ENCODE results near the gene GPN1.
"Not testable (repeated sequence)": the region's sequence is repeated elsewhere in the genome, so short reads cannot be mapped to it uniquely, and the experiment has no call there.

The GPN1 gene

DNA sequence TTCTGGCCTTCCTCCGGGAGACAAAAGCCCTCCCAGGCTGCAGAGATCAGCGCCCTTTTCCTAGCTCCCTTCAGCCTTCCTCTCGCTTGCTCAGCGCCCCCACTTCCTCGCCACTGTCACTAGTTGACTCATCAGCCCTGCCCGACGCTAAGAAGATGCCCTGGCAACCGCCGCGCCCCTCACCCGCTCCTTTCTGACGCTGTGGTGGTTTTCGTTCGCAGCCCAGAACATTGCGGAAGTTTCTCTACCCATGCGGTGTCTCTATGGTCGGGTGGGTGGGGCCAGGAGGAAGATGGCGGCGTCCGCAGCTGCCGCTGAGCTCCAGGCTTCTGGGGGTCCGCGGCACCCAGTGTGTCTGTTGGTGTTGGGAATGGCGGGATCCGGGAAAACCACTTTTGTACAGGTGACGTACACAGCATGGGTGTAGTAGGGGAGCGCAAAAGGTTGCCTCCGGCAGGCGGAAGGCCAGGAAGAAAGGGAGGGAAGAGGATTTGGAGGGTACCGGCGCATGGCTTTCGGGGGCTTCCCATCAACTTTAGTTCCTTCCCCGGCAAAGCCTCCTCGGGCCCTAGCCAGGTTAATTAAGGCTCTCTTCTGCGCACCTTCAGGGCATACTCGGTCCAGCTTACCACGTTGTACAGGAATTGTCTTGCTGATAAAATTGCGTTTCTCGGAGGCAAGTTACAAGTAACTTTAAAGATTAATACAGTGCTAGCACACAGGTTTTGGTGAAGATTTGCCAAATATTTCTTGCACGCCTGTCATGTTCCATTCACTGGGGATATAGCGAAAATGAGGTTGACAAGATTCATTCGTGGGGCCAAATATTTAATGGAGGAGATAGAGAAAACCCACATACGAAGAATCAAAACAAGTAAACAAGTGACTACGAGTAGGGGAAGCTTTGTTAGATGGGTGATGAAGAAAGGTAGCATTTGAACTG, at the start of gene GPN1, which contains the start of gene CCDC121:
GPN1 (plus strand) TSS at position 284 of the 943 bp plus-strand sequence; CDS start at position 293, 9 bp downstream.
CCDC121 (minus strand) TSS at position 246 of the 943 bp plus-strand sequence. CDS start 1,213 bp downstream, outside the sequence.
- in situ Hi-C loops (cut with MboI; ENCODE audit: low sequenced_read_pairs): no loop called here

DNA sequence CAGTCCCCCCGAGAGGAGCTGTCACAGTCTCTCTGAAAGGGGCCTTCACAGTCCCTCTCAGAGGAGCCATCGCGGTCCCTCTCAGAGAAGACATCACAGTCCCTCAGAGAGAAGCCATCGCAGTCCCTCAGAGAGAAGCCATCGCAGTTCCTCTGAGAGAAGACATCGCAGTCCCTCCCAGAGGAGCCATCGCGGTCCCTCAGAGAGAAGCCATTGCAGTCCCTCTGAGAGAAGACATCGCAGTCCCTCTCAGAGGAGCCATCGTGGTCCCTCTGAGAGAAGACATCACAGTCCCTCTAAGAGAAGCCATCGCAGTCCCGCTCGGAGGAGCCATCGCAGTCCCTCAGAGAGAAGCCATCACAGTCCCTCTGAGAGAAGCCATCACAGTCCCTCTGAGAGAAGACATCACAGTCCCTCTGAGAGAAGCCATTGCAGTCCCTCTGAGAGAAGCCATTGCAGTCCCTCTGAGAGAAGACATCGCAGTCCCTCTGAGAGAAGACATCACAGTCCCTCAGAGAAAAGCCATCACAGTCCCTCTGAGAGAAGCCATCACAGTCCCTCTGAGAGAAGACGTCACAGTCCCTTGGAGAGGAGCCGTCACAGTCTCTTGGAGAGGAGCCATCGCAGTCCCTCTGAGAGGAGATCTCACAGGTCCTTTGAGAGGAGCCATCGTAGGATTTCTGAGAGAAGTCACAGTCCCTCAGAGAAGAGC, 47.3 kb upstream of the GPN1 start:
- Histone ChIP-seq H3K9me3 (no peaks in the 10 kb centered on the region; the same call in 1 of the 2 replicates), H3K4me3 (no peak overlapping the region)
- in situ Hi-C loops (cut with MboI; ENCODE audit: low sequenced_read_pairs): no loop called here

More for the DNA sequence above, at the start of gene GPN1, which contains the start of gene CCDC121:
- Histone ChIP-seq H3K36me3 (replicated peaks) (peaks cover 21% of the 10 kb centered on the region), H3K4me1 (peaks cover 4% of the 10 kb centered on the region), H3K9me3 (no peaks in the 10 kb centered on the region), H3K4me3 (peak within 1 kb of the TSS; percentile 85), H3K27me3 (ENCODE audit: low read depth) (no peaks in the 10 kb centered on the region)
- DNase-seq (ENCODE audit: low spot score in 2 of 2): peak; percentile 80 to 91

DNA sequence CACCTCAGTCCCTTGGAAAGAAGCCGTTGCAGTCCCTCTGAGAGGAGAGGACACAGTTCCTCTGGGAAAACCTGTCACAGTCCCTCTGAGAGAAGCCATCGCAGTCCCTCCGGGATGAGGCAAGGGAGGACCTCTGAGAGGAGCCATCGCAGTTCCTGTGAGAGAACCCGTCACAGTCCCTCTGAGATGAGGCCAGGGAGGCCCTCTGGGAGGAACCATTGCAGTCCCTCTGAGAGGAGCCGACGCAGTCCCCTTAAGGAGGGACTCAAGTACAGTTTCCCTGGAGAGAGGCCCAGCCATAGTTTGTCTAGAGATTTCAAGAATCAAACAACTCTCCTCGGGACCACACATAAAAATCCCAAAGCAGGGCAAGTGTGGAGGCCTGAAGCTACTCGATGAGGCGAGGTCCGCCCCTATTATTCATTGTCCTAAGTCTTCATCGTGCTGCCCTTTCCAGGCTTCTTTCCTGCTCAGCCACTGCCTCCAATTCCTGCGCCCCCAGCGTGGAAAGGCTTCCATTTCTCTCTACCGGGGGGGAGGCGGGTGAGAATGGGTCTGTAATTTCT, 46.6 kb upstream of the GPN1 start:
- Histone ChIP-seq H3K36me3 (replicated peaks) (0 out of 2 replicates have a peak, but pooled peaks cover 3% of the 10 kb centered on the region), H3K9me3 (no peaks in the 10 kb centered on the region; the same call in 1 of the 2 replicates), H3K4me1 (peaks cover 16% of the 10 kb centered on the region), H3K4me3 (peak overlapping the region; percentile 65), H3K27me3 (ENCODE audit: low read depth) (no peaks in the 10 kb centered on the region)
- in situ Hi-C loops (cut with MboI; ENCODE audit: low sequenced_read_pairs): no loop called here
- DNase-seq (ENCODE audit: low spot score in 2 of 2): no peak

More for the DNA sequence above, 47.3 kb upstream of the GPN1 start:
- H3K36me3 ChIP-seq (replicated peaks): 0 out of 2 replicates have a peak, but pooled peaks cover 3% of the 10 kb centered on the region
- H3K4me1 ChIP-seq: peaks cover 16% of the 10 kb centered on the region
- no peak for DNase-seq (ENCODE audit: low spot score in 2 of 2)
- H3K27me3 ChIP-seq (ENCODE audit: low read depth): no peaks in the 10 kb centered on the region

DNA sequence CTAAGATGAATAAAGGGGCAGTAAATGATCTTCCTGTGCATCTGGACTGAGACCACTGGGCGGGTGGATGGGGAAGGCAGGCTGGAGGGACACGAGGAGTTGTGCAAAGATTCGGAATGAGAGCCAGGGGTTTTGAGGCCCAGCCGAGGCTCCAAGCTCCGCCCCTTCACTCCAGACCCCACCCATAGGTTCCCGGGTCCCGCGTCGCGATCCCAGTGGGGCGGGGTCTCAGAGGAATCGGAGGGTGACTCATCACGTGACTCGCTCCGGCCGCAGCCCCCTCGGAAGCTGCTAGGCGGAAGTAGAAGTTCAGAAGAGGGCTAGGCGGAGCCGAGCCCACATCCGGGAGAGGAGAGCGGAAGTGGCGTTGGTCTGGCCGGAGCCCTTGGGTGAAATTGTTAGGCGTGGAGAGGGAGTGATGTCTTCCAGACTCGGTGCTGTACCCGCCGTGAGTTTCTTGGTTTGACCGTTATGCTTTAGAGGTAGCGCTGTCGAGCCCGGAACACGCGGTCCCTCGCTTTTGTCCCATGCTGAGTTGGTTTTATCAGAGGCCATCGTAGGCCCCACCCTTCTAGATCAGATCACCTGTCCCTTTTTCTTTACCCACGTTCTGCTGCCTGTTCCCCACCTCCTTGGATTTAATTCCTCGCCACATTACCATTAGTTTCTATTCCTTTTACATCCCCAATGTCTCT, 46.0 kb upstream of the GPN1 start, which contains the start of gene ZNF512:
ZNF512 (plus strand) TSS at position 348 of the 695 bp plus-strand sequence; CDS start at position 419, 71 bp downstream.
- Histone ChIP-seq H3K9me3 (no peaks in the 10 kb centered on the region; the same call in 1 of the 2 replicates), H3K4me3 (peak within 1 kb of the TSS; percentile 65), H3K36me3 (replicated peaks) (0 out of 2 replicates have a peak, but pooled peaks cover 3% of the 10 kb centered on the region), H3K4me1 (peaks cover 16% of the 10 kb centered on the region), H3K27me3 (ENCODE audit: low read depth) (no peaks in the 10 kb centered on the region)
- in situ Hi-C loops (cut with MboI; ENCODE audit: low sequenced_read_pairs): no loop called here
- DNase-seq (ENCODE audit: low spot score in 2 of 2): peak; percentile 95 to 98

DNA sequence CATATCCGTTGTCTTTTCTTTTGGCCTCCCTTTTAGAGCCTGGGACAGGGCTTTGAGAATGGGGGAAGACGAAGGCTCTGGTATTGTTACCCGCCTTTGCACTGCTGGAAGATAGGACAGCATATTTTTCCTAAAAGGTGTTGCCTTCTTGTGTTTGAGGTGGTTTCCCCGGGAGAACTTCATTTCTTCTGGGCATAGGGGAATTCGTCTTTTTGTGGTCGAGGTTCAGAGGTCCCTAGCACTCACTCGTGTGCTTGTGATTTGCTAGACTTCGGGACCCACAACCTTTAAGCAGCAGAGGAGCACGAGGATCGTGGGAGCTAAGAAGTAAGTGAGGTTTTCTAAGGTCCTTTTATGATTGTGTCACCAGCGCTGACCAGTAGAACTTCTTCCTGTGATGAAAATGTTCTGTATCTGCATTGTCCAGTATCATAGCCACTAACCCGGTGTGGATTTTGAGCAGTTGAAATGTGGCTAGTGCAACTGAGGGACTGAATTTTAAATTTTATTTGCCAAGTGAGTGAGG, 45.4 kb upstream of the GPN1 start:
- Histone ChIP-seq H3K36me3 (replicated peaks) (0 out of 2 replicates have a peak, but pooled peaks cover 3% of the 10 kb centered on the region), H3K27me3 (ENCODE audit: low read depth) (no peaks in the 10 kb centered on the region), H3K4me1 (peaks cover 16% of the 10 kb centered on the region), H3K4me3 (peak overlapping the region; percentile 65), H3K9me3 (no peaks in the 10 kb centered on the region; the same call in 1 of the 2 replicates)
- in situ Hi-C loops (cut with MboI; ENCODE audit: low sequenced_read_pairs): no loop called here
- no peak for DNase-seq (ENCODE audit: low spot score in 2 of 2)

DNA sequence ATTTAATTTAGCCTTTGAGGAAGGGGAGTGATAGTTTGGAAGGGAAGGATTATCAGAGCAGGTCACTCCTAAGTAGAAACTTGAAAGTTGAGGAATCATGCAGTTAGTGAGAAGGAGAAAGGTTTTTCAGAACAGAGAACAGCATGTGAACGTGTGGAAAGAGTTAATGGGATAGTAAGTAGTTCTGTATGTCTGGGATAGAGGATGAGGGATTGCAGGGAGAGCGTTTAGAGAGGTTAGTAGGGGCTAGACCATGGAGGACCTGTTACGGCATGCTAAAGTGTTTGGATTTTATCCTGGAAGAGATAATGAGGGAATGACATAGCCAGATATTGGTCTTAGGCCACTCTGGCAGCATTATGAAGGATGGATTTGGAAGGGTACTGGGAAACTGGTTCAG, 44.3 kb upstream of the GPN1 start:
- Histone ChIP-seq H3K9me3 (peaks cover 2% of the 10 kb centered on the region), H3K36me3 (replicated peaks) (0 out of 2 replicates have a peak, but pooled peaks cover 3% of the 10 kb centered on the region), H3K4me3 (peak overlapping the region; percentile 65)

DNA sequence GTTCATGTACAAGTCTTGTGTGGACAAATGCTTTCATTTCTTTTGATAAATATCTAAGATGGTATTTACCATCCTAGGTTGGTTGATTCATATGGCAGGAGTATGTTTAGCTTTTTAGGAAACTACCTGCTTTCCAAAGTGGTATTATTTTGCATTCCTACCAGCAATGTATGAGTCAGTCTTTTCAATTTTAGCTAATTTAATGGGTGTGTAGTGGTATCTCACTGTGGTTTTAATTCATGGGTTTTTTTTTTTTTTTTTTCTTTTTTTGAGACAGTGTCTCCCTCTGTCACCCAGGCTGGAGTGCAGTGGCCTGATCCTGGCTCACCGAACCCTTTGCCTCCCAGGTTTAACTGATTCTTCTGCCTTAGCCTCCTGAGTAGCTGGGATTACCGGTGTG, 41.8 kb upstream of the GPN1 start:
- in situ Hi-C loops (cut with MboI; ENCODE audit: low sequenced_read_pairs): no loop called here
- peaks cover 13% of the 10 kb centered on the region for H3K9me3 ChIP-seq
- DNase-seq (ENCODE audit: low spot score in 2 of 2): no peak
- peaks cover 16% of the 10 kb centered on the region for H3K4me1 ChIP-seq
- no peaks in the 10 kb centered on the region for H3K27me3 ChIP-seq (ENCODE audit: low read depth)
- no peak overlapping the region for H3K4me3 ChIP-seq
- 0 out of 2 replicates have a peak, but pooled peaks cover 3% of the 10 kb centered on the region for H3K36me3 ChIP-seq (replicated peaks)

More for the DNA sequence above, 44.3 kb upstream of the GPN1 start:
- Histone ChIP-seq H3K4me1 (peaks cover 16% of the 10 kb centered on the region), H3K27me3 (ENCODE audit: low read depth) (no peaks in the 10 kb centered on the region)
- DNase-seq (ENCODE audit: low spot score in 2 of 2): no peak
- in situ Hi-C loops (cut with MboI; ENCODE audit: low sequenced_read_pairs): no loop called here

DNA sequence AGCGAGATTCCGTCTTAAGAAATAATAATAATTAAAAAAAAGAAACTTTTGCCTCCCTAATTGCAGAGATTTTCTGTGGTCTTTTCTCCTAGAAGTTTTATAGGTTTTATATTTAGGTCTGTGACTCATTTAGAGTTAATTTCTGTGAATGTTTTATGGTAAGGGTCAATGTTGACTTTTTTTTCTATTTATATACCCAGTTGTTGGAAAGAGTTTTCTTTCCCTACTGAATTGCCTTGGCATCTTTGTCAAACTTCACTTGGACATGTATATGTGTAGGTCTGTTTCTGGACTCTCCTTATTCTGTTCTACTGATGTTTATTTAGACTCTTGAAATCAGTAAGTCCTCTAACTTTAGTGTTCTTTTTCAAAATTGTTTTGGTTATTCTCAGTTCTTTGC, 40.5 kb upstream of the GPN1 start:
- Histone ChIP-seq H3K4me3 (no peak overlapping the region), H3K9me3 (peaks cover 17% of the 10 kb centered on the region), H3K36me3 (replicated peaks) (0 out of 2 replicates have a peak, but pooled peaks cover 3% of the 10 kb centered on the region), H3K27me3 (ENCODE audit: low read depth) (no peaks in the 10 kb centered on the region), H3K4me1 (peaks cover 12% of the 10 kb centered on the region; the same call in 1 of the 2 replicates)
- no peak for DNase-seq (ENCODE audit: low spot score in 2 of 2)
- in situ Hi-C loops (cut with MboI; ENCODE audit: low sequenced_read_pairs): no loop called here

DNA sequence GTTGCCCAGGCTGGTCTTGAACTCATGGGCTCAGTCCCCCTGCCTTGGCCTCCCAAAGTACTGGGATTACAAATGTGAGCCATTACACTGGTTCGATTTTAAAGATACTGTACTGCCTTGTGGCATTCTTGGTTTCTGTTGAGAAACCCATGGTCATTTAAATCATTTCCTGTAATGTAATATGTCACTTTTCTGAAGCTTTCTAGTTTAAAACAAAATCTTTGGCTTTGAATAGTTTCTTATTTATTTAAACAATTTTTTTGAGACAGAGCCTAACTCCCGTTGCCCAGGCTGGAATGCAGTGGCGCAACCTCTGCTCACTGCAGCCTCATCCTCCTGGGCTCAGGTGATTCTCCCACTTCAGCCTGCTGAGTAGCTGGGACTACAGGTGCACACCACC, 37.1 kb upstream of the GPN1 start:
- in situ Hi-C loops (cut with MboI; ENCODE audit: low sequenced_read_pairs): no loop called here
- peaks cover 28% of the 10 kb centered on the region for H3K9me3 ChIP-seq
- H3K4me1 ChIP-seq: no peaks in the 10 kb centered on the region
- DNase-seq (ENCODE audit: low spot score in 2 of 2): no peak
- no peaks in the 10 kb centered on the region for H3K27me3 ChIP-seq (ENCODE audit: low read depth)
- H3K4me3 ChIP-seq: no peak overlapping the region
- H3K36me3 ChIP-seq (replicated peaks): no peaks in the 10 kb centered on the region; the same call in 1 of the 2 replicates

DNA sequence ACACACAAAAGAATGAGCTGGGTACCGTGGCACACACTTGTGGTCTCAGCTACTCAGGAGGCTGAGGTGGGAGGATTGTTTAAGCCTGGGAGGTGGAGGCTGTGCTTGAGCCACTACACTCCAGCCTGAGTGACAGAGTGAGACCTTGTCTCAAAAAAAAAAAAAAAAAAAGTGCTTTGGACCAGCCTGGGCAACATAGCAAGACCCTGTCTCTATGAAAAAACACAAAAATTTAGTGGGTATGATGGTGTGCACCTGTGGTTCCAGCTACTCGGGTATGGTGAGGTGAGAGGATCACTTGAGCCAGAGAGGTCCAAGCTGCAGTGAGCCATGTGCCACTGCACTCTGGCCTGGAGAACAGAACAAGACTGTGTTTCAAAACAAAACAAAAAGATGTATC, 35.6 kb upstream of the GPN1 start:
- H3K4me3 ChIP-seq: no peak overlapping the region
- H3K36me3 ChIP-seq (replicated peaks): peaks cover 7% of the 10 kb centered on the region; the same call in 1 of the 2 replicates
- H3K9me3 ChIP-seq: peaks cover 28% of the 10 kb centered on the region
- no peak for DNase-seq (ENCODE audit: low spot score in 2 of 2)
- in situ Hi-C loops (cut with MboI; ENCODE audit: low sequenced_read_pairs): no loop called here
- H3K4me1 ChIP-seq: no peaks in the 10 kb centered on the region
- H3K27me3 ChIP-seq (ENCODE audit: low read depth): no peaks in the 10 kb centered on the region

DNA sequence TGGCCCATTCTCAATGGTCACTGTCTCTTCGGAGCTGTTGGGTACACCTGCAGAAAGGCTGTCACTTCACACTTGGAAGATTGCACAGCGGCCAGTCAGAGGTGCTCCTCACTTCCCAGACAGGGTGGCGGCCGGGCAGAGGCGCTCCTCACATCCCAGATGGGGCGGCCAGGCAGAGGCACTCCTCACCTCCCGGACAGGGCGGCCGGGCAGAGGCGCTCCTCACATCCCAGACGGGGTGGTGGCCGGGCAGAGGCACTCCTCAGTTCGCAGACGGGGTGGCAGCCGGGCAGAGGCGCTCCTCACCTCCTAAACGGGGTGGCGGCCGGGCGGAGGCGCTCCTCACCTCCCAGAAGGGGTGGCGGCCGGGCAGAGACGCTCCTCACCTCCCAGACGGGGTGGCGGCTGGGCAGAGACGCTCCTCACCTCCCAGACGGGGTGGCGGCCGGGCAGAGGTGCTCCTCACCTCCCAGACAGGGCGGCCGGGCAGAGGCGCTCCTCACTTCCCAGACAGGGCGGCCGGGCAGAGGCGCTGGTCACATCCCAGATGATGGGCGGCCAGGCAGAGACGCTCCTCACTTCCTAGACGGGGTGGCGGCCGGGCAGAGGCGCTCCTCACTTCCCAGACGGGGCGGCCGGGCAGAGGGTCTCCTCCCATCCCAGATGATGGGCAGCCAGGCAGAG, 34.7 kb upstream of the GPN1 start:
- H3K4me1 ChIP-seq; DNase-seq (ENCODE audit: low spot score in 2 of 2); H3K27me3 ChIP-seq (ENCODE audit: low read depth); H3K4me3 ChIP-seq; in situ Hi-C loops (cut with MboI; ENCODE audit: low sequenced_read_pairs): not testable (repeated sequence)
- peaks cover 12% of the 10 kb centered on the region; the same call in 1 of the 2 replicates for H3K36me3 ChIP-seq (replicated peaks)
- H3K9me3 ChIP-seq: peaks cover 26% of the 10 kb centered on the region

DNA sequence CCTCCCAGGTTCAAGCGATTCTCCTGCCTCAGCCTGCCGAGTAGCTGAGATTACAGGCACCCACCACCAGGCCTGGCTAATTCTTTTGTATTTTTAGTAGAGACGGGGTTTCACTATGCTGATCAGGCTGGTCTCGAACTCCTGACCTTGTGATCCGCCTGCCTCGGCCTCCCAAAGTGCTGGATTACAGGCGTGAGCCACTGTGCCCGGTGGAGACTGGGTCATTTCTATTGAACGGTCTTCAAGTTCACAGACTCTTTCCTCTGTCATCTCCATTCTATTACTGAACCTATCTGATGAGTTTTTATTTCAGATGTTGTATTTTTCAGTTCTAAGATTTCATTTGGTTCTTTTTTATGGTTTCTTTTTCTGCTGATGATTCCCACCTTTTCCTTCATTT, 33.4 kb upstream of the GPN1 start:
- DNase-seq (ENCODE audit: low spot score in 2 of 2); H3K4me1 ChIP-seq; in situ Hi-C loops (cut with MboI; ENCODE audit: low sequenced_read_pairs); H3K4me3 ChIP-seq; H3K27me3 ChIP-seq (ENCODE audit: low read depth): not testable (repeated sequence)
- peaks cover 25% of the 10 kb centered on the region for H3K9me3 ChIP-seq
- peaks cover 22% of the 10 kb centered on the region; the same call in 1 of the 2 replicates for H3K36me3 ChIP-seq (replicated peaks)
